IMR-90 (cell line): Measurements from ENCODE around the gene RAMP3. TPM values are rescaled to one million over a fixed set of nuclear protein-coding genes. Genes with fewer than 3 reads are reported as not detected.

Experiments used
- ATAC-seq: fragments of 200-7000 bp; cut with Tn5 transposase; 2 replicates; pipeline ENCODE4 v1.9.1; 2020; ENCODE audit warnings: low read depth, mild to moderate bottlenecking, moderate library complexity
- BruUV-seq: library from RNA; stranded (reverse); fragments of 400-500 nt; replicated peaks from 2 replicates; lab custom pipeline; 2021; lab: Mats Ljungman, UMichigan
- CTCF ChIA-PET: fragments of 300-600 bp; formaldehyde crosslinking; extraction: SDS; loops from one replicate; lab custom pipeline; 2021; ENCODE audit warnings: antibody characterized with exemption; lab: Yijun Ruan, JAX
- POLR2A ChIA-PET: fragments of 300-600 bp; sonication (Branson Sonifier 250); formaldehyde crosslinking; loops from one replicate; lab custom pipeline; 2022; ENCODE audit warnings: antibody characterized with exemption; ENCODE audit not compliant: unreplicated experiment; lab: Charles Lee
- DNase-seq: peaks from one replicate; pipeline ENCODE4 v3.0.0; 2013
- H2AFZ ChIP-seq: replicated peaks from 2 replicates; pipeline ENCODE3; 2013; ENCODE audit warnings: low read length, mild to moderate bottlenecking; ENCODE audit not compliant: poor library complexity
- H2AK5ac ChIP-seq: 2 replicates; pipeline ENCODE4 v1.6.1; 2013; ENCODE audit warnings: low read depth, low read length, inconsistent platforms
- H2AK9ac ChIP-seq: replicated peaks from 2 replicates; pipeline ENCODE3; 2013; ENCODE audit warnings: mild to moderate bottlenecking, low read depth, low read length, moderate library complexity; ENCODE audit not compliant: poor library complexity
- H2BK120ac ChIP-seq: 2 replicates; pipeline ENCODE4 v1.6.1; 2013; ENCODE audit warnings: low read depth, low read length, inconsistent platforms
- H2BK15ac ChIP-seq: 3 replicates; pipeline ENCODE4 v1.6.1; 2013; ENCODE audit warnings: low read depth, low read length, inconsistent platforms
- H2BK20ac ChIP-seq: 2 replicates; pipeline ENCODE4 v1.6.1; 2013; ENCODE audit warnings: low read depth, mild to moderate bottlenecking, inconsistent platforms, low read length, moderate library complexity
- H2BK5ac ChIP-seq: 2 replicates; pipeline ENCODE4 v1.6.1; 2013; ENCODE audit warnings: mild to moderate bottlenecking, low read depth, low read length, inconsistent platforms; ENCODE audit not compliant: poor library complexity, severe bottlenecking
- H3K14ac ChIP-seq: replicated peaks from 2 replicates; pipeline ENCODE4 v1.6.1; 2013; ENCODE audit warnings: low read depth, low read length, inconsistent platforms
- H3K18ac ChIP-seq: 2 replicates; pipeline ENCODE4 v1.6.1; 2013; ENCODE audit warnings: low read depth, low read length, control low read depth
- H3K23ac ChIP-seq: 2 replicates; pipeline ENCODE4 v1.6.1; 2013; ENCODE audit warnings: low read depth, low read length, inconsistent platforms
- H3K27ac ChIP-seq: 2 replicates; pipeline ENCODE4 v1.5.1; 2013; ENCODE audit warnings: mild to moderate bottlenecking, control low read depth, low read length; ENCODE audit not compliant: insufficient read depth
- H3K27me3 ChIP-seq: 2 replicates; pipeline ENCODE4 v1.6.1; 2013; ENCODE audit warnings: low read length; ENCODE audit not compliant: control insufficient read depth, insufficient read depth
- H3K36me3 ChIP-seq: 2 replicates; pipeline ENCODE4 v1.6.1; 2013; ENCODE audit warnings: low read length, mixed read lengths; ENCODE audit not compliant: control insufficient read depth, insufficient read depth
- H3K4ac ChIP-seq: 2 replicates; pipeline ENCODE4 v1.6.1; 2013; ENCODE audit warnings: low read depth, low read length, inconsistent platforms
- H3K4me1 ChIP-seq: 2 replicates; pipeline ENCODE4 v1.6.1; 2013; ENCODE audit warnings: low read length, mixed read lengths; ENCODE audit not compliant: control insufficient read depth, insufficient read depth
- H3K4me2 ChIP-seq: 2 replicates; pipeline ENCODE4 v1.6.1; 2013; ENCODE audit warnings: low read depth, mild to moderate bottlenecking, control low read depth, low read length, moderate library complexity
- H3K4me3 ChIP-seq: 2 replicates; pipeline ENCODE4 v1.5.1; 2013; ENCODE audit warnings: low read depth, mild to moderate bottlenecking, control low read depth, low read length, moderate library complexity; ENCODE audit not compliant: insufficient read depth
- H3K56ac ChIP-seq: 2 replicates; pipeline ENCODE4 v1.6.1; 2013; ENCODE audit warnings: low read length, inconsistent platforms; ENCODE audit not compliant: insufficient read depth; ENCODE audit errors: extremely low read depth
- H3K79me1 ChIP-seq, 2 experiments: 2 replicates each; pipeline ENCODE4 v1.6.1; 2013; ENCODE audit warnings: low read length in 2 of 2, inconsistent platforms in 1 of 2, low read depth in 1 of 2
- H3K9ac ChIP-seq: 2 replicates; pipeline ENCODE4 v1.6.1; 2013; ENCODE audit warnings: low read depth, low read length, control low read depth
- H3K9me1 ChIP-seq: 2 replicates; pipeline ENCODE4 v1.6.1; 2013; ENCODE audit warnings: low read length, inconsistent platforms; ENCODE audit not compliant: insufficient read depth
- H3K9me3 ChIP-seq: 2 replicates; pipeline ENCODE4 v1.6.1; 2013; ENCODE audit warnings: low read length; ENCODE audit not compliant: control insufficient read depth, insufficient read depth
- H4K20me1 ChIP-seq: 2 replicates; pipeline ENCODE4 v1.6.1; 2013; ENCODE audit warnings: low read length, inconsistent platforms; ENCODE audit not compliant: insufficient read depth
- H4K5ac ChIP-seq: 2 replicates; pipeline ENCODE4 v1.6.1; 2013; ENCODE audit warnings: mild to moderate bottlenecking, low read depth, low read length, control low read depth
- H4K8ac ChIP-seq, 2 experiments: 2 replicates each; pipeline ENCODE4 v1.6.1; 2013; ENCODE audit warnings: low read depth in 2 of 2, low read length in 2 of 2, control low read depth in 1 of 2, inconsistent platforms in 1 of 2
- H4K91ac ChIP-seq: 2 replicates; pipeline ENCODE4 v1.6.1; 2013; ENCODE audit warnings: low read depth, low read length, inconsistent platforms; ENCODE audit not compliant: insufficient read depth
- BHLHE40 ChIP-seq: fragments of 150-350 bp; IDR thresholded peaks from 2 replicates; pipeline ENCODE4 v1.6.1; 2016; ENCODE audit warnings: mild to moderate bottlenecking, low read depth, low read length
- CHD1 ChIP-seq: IDR thresholded peaks from 2 replicates; pipeline ENCODE4 v1.6.1; 2012; ENCODE audit warnings: low read depth, low read length, improper control_type of control experiment
- CTCF ChIP-seq: conservative IDR thresholded peaks from 2 replicates; pipeline ENCODE4 v1.5.1; 2012; ENCODE audit warnings: mild to moderate bottlenecking, low read depth, low read length, improper control_type of control experiment
- ELK1 ChIP-seq: fragments of 150-350 bp; IDR thresholded peaks from 2 replicates; pipeline ENCODE4 v1.6.1; 2016; ENCODE audit warnings: low read depth, mild to moderate bottlenecking, low read length, moderate library complexity, borderline replicate concordance
- FOS ChIP-seq: fragments of 150-350 bp; IDR thresholded peaks from 2 replicates; pipeline ENCODE4 v1.6.1; 2016; ENCODE audit warnings: low read depth, low read length
- MAFK ChIP-seq: IDR thresholded peaks from 2 replicates; pipeline ENCODE4 v1.6.1; 2012; ENCODE audit warnings: low read depth, low read length, improper control_type of control experiment
- MAZ ChIP-seq: IDR thresholded peaks from 2 replicates; pipeline ENCODE4 v1.6.1; 2012; ENCODE audit warnings: low read depth, mild to moderate bottlenecking, low read length, improper control_type of control experiment, moderate library complexity, borderline replicate concordance
- MXI1 ChIP-seq: IDR thresholded peaks from 2 replicates; pipeline ENCODE4 v1.6.1; 2012; ENCODE audit warnings: low read depth, mild to moderate bottlenecking, low read length, moderate library complexity, borderline replicate concordance
- NFE2L2 ChIP-seq: fragments of 150-350 bp; IDR thresholded peaks from 2 replicates; pipeline ENCODE4 v1.6.1; 2016; ENCODE audit warnings: low read depth, mild to moderate bottlenecking, low read length
- POLR2A ChIP-seq: IDR thresholded peaks from 2 replicates; pipeline ENCODE4 v1.6.1; 2012; ENCODE audit warnings: mild to moderate bottlenecking, low read depth, low read length
- RAD21 ChIP-seq: IDR thresholded peaks from 2 replicates; pipeline ENCODE4 v1.6.1; 2012; ENCODE audit warnings: low read length, improper control_type of control experiment
- RCOR1 ChIP-seq: IDR thresholded peaks from 2 replicates; pipeline ENCODE4 v1.6.1; 2012; ENCODE audit warnings: mild to moderate bottlenecking, low read length, improper control_type of control experiment; ENCODE audit not compliant: insufficient replicate concordance
- RFX5 ChIP-seq: IDR thresholded peaks from 2 replicates; pipeline ENCODE4 v1.8.0; 2012; ENCODE audit warnings: low read depth, mild to moderate bottlenecking, low read length, moderate library complexity
- SMC3 ChIP-seq: fragments of 150-350 bp; IDR thresholded peaks from 2 replicates; pipeline ENCODE4 v1.6.1; 2016; ENCODE audit warnings: low read depth, mild to moderate bottlenecking, antibody characterized with exemption, low read length, moderate library complexity
- USF2 ChIP-seq: fragments of 150-350 bp; IDR thresholded peaks from 2 replicates; pipeline ENCODE4 v1.6.1; 2017; ENCODE audit warnings: mild to moderate bottlenecking, antibody characterized with exemption, low read length, low read depth
- WGBS, 2 experiments: methylation state at CpG; one replicate each; pipeline versions ENCODE4 v1.1.5 to v1.1.7; 2013; ENCODE audit warnings: missing lambda C conversion rate in 2 of 2; ENCODE audit not compliant: insufficient read length in 1 of 2; ENCODE audit errors: extremely low coverage in 2 of 2; 5-methylcytosine and 5-hydroxymethylcytosine counted together
- dilution Hi-C: fragments of 300-500 bp; cut with HindIII; formaldehyde crosslinking; loops from one replicate; pipeline ENCODE4 v1.14.3; 2018; ENCODE audit warnings: low sequenced_read_pairs; ENCODE audit not compliant: unreplicated experiment
- in situ Hi-C: fragments of 300-500 bp; cut with MboI; formaldehyde crosslinking; loops from 3 replicates; pipeline ENCODE4 v1.14.3; 2019; ENCODE audit warnings: low sequenced_read_pairs, inconsistent platforms, mixed read lengths
- intact Hi-C: fragments of 100-400 bp; cut with micrococcal nuclease; formaldehyde crosslinking; loops from 2 replicates; pipeline ENCODE4 v1.10.0; 2022
- polyA plus RNA-seq, 3 experiments: library from polyadenylated mRNA; depleted of rRNA; stranded (reverse); fragments of >200 nt; gene quantifications; 2 replicates each; pipeline ENCODE4 v1.2.3, GENCODE V29; 2012; ENCODE audit warnings: low replicate concordance in 1 of 3
- total RNA-seq: library from RNA; depleted of rRNA; stranded (reverse); fragments of >200 nt; gene quantifications from 2 replicates; pipeline ENCODE4 v1.2.3, GENCODE V29; 2012

RAMP3 gene
- total and polyA plus RNA-seq, 2 of the 4 experiments (the other 2 are of a cell fraction), result not detected

- Histone ChIP-seq H3K4me3 (no peak overlapping the region), H4K8ac (no peak overlapping the region), H3K27ac (no peak overlapping the region), H2AFZ (no peak overlapping the region), H2BK20ac (no peak overlapping the region), H3K56ac (no peak overlapping the region), H4K5ac (no peak overlapping the region), H3K4ac (no peak overlapping the region), H2BK15ac (no peak overlapping the region), H3K18ac (no peak overlapping the region), H3K4me2 (no peak overlapping the region), H3K27me3 (peaks cover 10% of the 10 kb centered on the region), H3K9me3 (no peaks in the 10 kb centered on the region), H2BK120ac (no peak overlapping the region), H2AK5ac (no peak overlapping the region), H2BK5ac (no peak overlapping the region), H4K91ac (no peak overlapping the region), H3K79me1 (no peaks in the 10 kb centered on the region), H2AK9ac (no peak overlapping the region), H3K9me1 (no peaks in the 10 kb centered on the region), H3K9ac (no peak overlapping the region), H3K36me3 (no peaks in the 10 kb centered on the region), H4K20me1 (no peaks in the 10 kb centered on the region), H3K14ac (no peak overlapping the region), H3K4me1 (peaks cover 4% of the 10 kb centered on the region; the same call in 1 of the 2 replicates), H3K23ac (no peak overlapping the region)
- TF ChIP-seq MAZ, result no peak
- no peak for TF ChIP-seq ELK1
- no peak for TF ChIP-seq RAD21
- no peak for TF ChIP-seq USF2
- no peak for TF ChIP-seq FOS
- TF ChIP-seq RCOR1, result no peak
- TF ChIP-seq SMC3, result no peak
- no peak for TF ChIP-seq CHD1
- no peak for TF ChIP-seq CTCF
- no peak for TF ChIP-seq POLR2A
- no peak for TF ChIP-seq NFE2L2
- no peak for TF ChIP-seq BHLHE40
- no peak for TF ChIP-seq MXI1
- TF ChIP-seq RFX5, result no peak
- TF ChIP-seq MAFK, result no peak
- 83% methylated on average over 1 of the region's 6 CpGs; no CpG with 5 or more reads in 1 of the 2 experiments for WGBS, 2 experiments
- intact Hi-C loops, result no loop called here
- CTCF ChIA-PET, result interaction anchor here (0.6 kb wide), 1 partner anchor 140 kb away, joined by 4 read pairs; no protein-coding TSS in a partner anchor
- ATAC-seq, result no peak
- in situ Hi-C loops, result no loop called here
- dilution Hi-C loops, result no loop called here
- no TSS peak for BruUV-seq
- POLR2A ChIA-PET, result no interaction called here
- no peak for DNase-seq
Measured at GRCh38 chr7:45202625-45203024, 45.0 kb downstream of the RAMP3 start.
